Limb (tissue), 2 donors: ENCODE data around the gene FRMD7.
"Not testable (repeated sequence)": the region's sequence is repeated elsewhere in the genome, so short reads cannot be mapped to it uniquely, and the experiment has no call there.

Source experiments
- DNase-seq, 2 donors: peaks; one replicate each; pipeline ENCODE4 v3.0.0-alpha.2; 2016; ENCODE audit errors: extremely low spot score in 2 of 2

The FRMD7 gene

GRCh38 chrX:132127743-132128142, at the start of gene FRMD7:
Gene FRMD7 (minus strand): TSS chrX:132128020. CDS start chrX:132127844, 176 bp downstream.
- no peak for DNase-seq

GRCh38 chrX:132173647-132174046, 45.8 kb upstream of the FRMD7 start:
- no peak for DNase-seq

- DNase-seq = peak in 1 of 2 donors; percentile 21
Observed at GRCh38 chrX:132171881-132172280, 44.1 kb upstream of the FRMD7 start.

- DNase-seq = no peak
Observed at GRCh38 chrX:132171478-132171877, 43.7 kb upstream of the FRMD7 start.

- DNase-seq = no peak
Observed at GRCh38 chrX:132169554-132169953, 41.7 kb upstream of the FRMD7 start.

GRCh38 chrX:132165651-132166050, 37.8 kb upstream of the FRMD7 start:
- DNase-seq = no peak

- no peak for DNase-seq
Observed at GRCh38 chrX:132165005-132165404, 37.2 kb upstream of the FRMD7 start.

- DNase-seq = not testable (repeated sequence)
Observed at GRCh38 chrX:132163094-132163493, 35.3 kb upstream of the FRMD7 start.

- no peak for DNase-seq
Observed at GRCh38 chrX:132153166-132153565, 25.3 kb upstream of the FRMD7 start.

- DNase-seq = no peak
Observed at GRCh38 chrX:132146456-132146855, 18.6 kb upstream of the FRMD7 start.

GRCh38 chrX:132144061-132144460, 16.2 kb upstream of the FRMD7 start:
- peak in 1 of 2 donors; percentile 15 for DNase-seq

GRCh38 chrX:132125906-132126305, 1.9 kb downstream of the FRMD7 start:
- no peak for DNase-seq

GRCh38 chrX:132120913-132121312, 6.9 kb downstream of the FRMD7 start:
- no peak for DNase-seq

GRCh38 chrX:132119821-132120515, 7.9 kb downstream of the FRMD7 start:
- no peak for DNase-seq

- DNase-seq = no peak
Observed at GRCh38 chrX:132119283-132119682, 8.5 kb downstream of the FRMD7 start.

- DNase-seq = no peak
Observed at GRCh38 chrX:132118358-132118757, 9.5 kb downstream of the FRMD7 start.

- DNase-seq = no peak
Observed at GRCh38 chrX:132115792-132116191, 12.0 kb downstream of the FRMD7 start.

GRCh38 chrX:132114607-132115006, 13.2 kb downstream of the FRMD7 start:
- DNase-seq = no peak

GRCh38 chrX:132107291-132107690, 20.5 kb downstream of the FRMD7 start:
- DNase-seq = no peak

GRCh38 chrX:132101799-132102198, 26.0 kb downstream of the FRMD7 start:
- DNase-seq = no peak

- DNase-seq = no peak
Observed at GRCh38 chrX:132101206-132101605, 26.6 kb downstream of the FRMD7 start.

- DNase-seq = not testable (repeated sequence)
Observed at GRCh38 chrX:132098704-132099103, 29.1 kb downstream of the FRMD7 start.

- DNase-seq = no peak
Observed at GRCh38 chrX:132094164-132094563, 33.7 kb downstream of the FRMD7 start.
